Osteoblast (primary cell): ENCODE measurements around the gene ARHGAP1. TPM values are rescaled to one million over a fixed set of nuclear protein-coding genes. Genes with fewer than 3 reads are reported as not detected.

Experiments
- DNase-seq: peaks from one replicate; pipeline ENCODE4 v3.0.0; 2011; ENCODE audit warnings: low spot score, mixed read lengths; ENCODE audit not compliant: insufficient read length; ENCODE audit errors: missing footprints
- H2AFZ ChIP-seq: 2 replicates; pipeline ENCODE4 v1.6.0; 2011; ENCODE audit warnings: mild to moderate bottlenecking, low read length
- H3K27ac ChIP-seq: 2 replicates; pipeline ENCODE4 v1.5.1; 2011; ENCODE audit warnings: mild to moderate bottlenecking, low read depth, low read length, moderate library complexity
- H3K27me3 ChIP-seq: 2 replicates; pipeline ENCODE4 v1.6.0; 2012; ENCODE audit warnings: mild to moderate bottlenecking, control low read depth, inconsistent platforms, low read length, moderate library complexity; ENCODE audit not compliant: insufficient read depth
- H3K36me3 ChIP-seq: 2 replicates; pipeline ENCODE4 v1.5.1; 2011; ENCODE audit warnings: mild to moderate bottlenecking, low read length, control low read depth, moderate library complexity; ENCODE audit not compliant: insufficient read depth
- H3K4me1 ChIP-seq: 2 replicates; pipeline ENCODE4 v1.5.1; 2011; ENCODE audit warnings: mild to moderate bottlenecking, low read length, control low read depth, moderate library complexity; ENCODE audit not compliant: insufficient read depth
- H3K4me2 ChIP-seq: 2 replicates; pipeline ENCODE4 v1.6.0; 2011; ENCODE audit warnings: mild to moderate bottlenecking, low read length; ENCODE audit not compliant: insufficient read depth
- H3K4me3 ChIP-seq: fragments of 200-600 bp; sonication (generic); 3 replicates; pipeline ENCODE4 v1.5.1; 2012; ENCODE audit warnings: mild to moderate bottlenecking, low read length, inconsistent platforms; ENCODE audit not compliant: insufficient read depth
- H3K79me2 ChIP-seq: 2 replicates; pipeline ENCODE4 v1.6.0; 2012; ENCODE audit warnings: mild to moderate bottlenecking, low read length, control low read depth, inconsistent platforms; ENCODE audit not compliant: insufficient read depth
- H3K9me3 ChIP-seq: 2 replicates; pipeline ENCODE4 v1.5.1; 2011; ENCODE audit warnings: low read depth, low read length, control low read depth
- H4K20me1 ChIP-seq: 2 replicates; pipeline ENCODE4 v1.6.0; 2012; ENCODE audit warnings: mild to moderate bottlenecking, low read length, control low read depth; ENCODE audit not compliant: insufficient read depth
- total RNA-seq: library from RNA; depleted of rRNA; stranded (reverse); fragments of >200 nt; gene quantifications from 2 replicates; pipeline ENCODE4 v1.2.3, GENCODE V29; 2012
- TF ChIP-seq, protein P1 (sequence below): IDR thresholded peaks from 2 replicates; pipeline ENCODE4 v1.5.1; 2011; ENCODE audit warnings: mild to moderate bottlenecking, low read depth, low read length, moderate library complexity; ENCODE audit errors: extremely low read depth

The ARHGAP1 gene
- total RNA-seq, 1 donor = 88.3 TPM

DNA sequence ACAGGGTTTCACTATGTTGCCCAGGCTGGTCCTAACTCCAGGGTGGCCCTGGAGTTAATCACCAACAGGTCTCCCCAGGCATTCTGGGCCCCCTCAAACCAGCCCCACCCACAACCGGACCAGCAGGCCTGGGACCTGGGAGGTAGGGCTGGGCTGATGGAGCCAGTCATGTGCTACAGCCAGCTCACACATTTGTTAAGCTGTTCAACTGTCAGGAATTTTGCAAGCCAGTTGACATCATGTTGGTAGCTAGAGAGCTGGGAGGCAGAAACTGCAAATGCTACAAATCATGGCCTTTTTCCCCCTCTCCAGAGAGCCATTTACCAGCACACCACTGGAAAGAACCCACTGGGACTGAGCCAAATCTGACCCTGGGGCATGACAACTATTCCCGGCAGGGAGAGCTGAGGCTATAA is 6.8 kb downstream of the ARHGAP1 start:
- Histone ChIP-seq H3K4me2 (no peak overlapping the region), H3K4me1 (peaks cover 18% of the 10 kb centered on the region), H3K27ac (peak overlapping the region; percentile 78), H3K79me2 (peaks cover 45% of the 10 kb centered on the region), H3K36me3 (peaks cover 35% of the 10 kb centered on the region), H3K9me3 (no peaks in the 10 kb centered on the region), H4K20me1 (peaks cover 16% of the 10 kb centered on the region), H2AFZ (no peak overlapping the region), H3K4me3 (no peak overlapping the region), H3K27me3 (no peaks in the 10 kb centered on the region)
- peak; percentile 88 for DNase-seq
- TF ChIP-seq, protein P1, sequence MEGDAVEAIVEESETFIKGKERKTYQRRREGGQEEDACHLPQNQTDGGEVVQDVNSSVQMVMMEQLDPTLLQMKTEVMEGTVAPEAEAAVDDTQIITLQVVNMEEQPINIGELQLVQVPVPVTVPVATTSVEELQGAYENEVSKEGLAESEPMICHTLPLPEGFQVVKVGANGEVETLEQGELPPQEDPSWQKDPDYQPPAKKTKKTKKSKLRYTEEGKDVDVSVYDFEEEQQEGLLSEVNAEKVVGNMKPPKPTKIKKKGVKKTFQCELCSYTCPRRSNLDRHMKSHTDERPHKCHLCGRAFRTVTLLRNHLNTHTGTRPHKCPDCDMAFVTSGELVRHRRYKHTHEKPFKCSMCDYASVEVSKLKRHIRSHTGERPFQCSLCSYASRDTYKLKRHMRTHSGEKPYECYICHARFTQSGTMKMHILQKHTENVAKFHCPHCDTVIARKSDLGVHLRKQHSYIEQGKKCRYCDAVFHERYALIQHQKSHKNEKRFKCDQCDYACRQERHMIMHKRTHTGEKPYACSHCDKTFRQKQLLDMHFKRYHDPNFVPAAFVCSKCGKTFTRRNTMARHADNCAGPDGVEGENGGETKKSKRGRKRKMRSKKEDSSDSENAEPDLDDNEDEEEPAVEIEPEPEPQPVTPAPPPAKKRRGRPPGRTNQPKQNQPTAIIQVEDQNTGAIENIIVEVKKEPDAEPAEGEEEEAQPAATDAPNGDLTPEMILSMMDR = no peak

DNA sequence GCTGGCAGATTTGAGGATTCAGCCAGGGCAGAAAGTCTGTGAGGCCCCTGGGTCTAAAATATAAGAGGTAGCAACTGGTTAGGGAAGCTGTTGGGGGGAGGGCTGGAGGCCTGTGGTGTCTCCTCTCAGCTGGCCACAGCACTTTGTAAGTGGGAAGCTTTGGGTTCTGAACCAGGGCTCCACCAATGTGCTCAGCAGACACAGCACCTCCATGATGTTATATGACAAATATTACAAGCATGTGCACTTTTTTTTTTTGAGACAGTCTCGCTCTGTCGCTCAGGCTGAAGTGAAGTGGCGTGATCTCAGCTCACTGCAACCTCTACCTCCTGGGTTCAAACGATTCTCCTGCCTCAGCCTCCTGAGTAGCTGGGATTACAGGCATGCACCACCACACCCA is 8.0 kb downstream of the ARHGAP1 start:
- Histone ChIP-seq H3K27me3 (no peaks in the 10 kb centered on the region), H3K36me3 (peaks cover 44% of the 10 kb centered on the region), H3K4me3 (no peak overlapping the region), H3K79me2 (peaks cover 38% of the 10 kb centered on the region), H2AFZ (no peak overlapping the region), H3K4me1 (peaks cover 16% of the 10 kb centered on the region), H3K27ac (no peak overlapping the region), H3K4me2 (no peak overlapping the region), H3K9me3 (no peaks in the 10 kb centered on the region), H4K20me1 (peaks cover 12% of the 10 kb centered on the region)
- DNase-seq = no peak
- TF ChIP-seq, protein P1 = no peak

DNA sequence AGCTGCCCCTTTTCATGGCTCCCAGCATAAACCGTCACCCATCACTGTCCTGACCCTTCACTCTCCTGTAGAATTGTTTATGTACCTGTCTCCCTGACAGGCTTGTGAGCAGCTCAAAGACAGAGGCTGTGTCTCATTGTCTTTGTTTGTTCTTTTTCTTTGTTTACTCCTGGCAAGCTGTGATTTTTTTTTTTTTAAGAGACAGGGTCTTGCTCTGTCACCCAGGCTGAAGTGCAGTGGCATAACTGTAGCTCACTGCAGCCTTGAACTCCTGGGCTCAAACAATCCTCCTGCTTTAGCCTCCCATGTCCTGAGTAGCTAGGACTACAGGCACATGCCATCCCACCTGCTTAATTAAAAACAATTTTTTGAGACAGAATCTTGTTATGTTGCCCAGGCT is 9.7 kb downstream of the ARHGAP1 start:
- DNase-seq = no peak
- Histone ChIP-seq H3K4me3 (no peak overlapping the region), H3K27me3 (no peaks in the 10 kb centered on the region), H4K20me1 (peaks cover under 1% of the 10 kb centered on the region), H2AFZ (no peak overlapping the region), H3K36me3 (peaks cover 51% of the 10 kb centered on the region), H3K4me1 (peaks cover 19% of the 10 kb centered on the region), H3K4me2 (no peak overlapping the region), H3K27ac (no peak overlapping the region), H3K79me2 (peaks cover 28% of the 10 kb centered on the region), H3K9me3 (no peaks in the 10 kb centered on the region)
- TF ChIP-seq, protein P1 = no peak

DNA sequence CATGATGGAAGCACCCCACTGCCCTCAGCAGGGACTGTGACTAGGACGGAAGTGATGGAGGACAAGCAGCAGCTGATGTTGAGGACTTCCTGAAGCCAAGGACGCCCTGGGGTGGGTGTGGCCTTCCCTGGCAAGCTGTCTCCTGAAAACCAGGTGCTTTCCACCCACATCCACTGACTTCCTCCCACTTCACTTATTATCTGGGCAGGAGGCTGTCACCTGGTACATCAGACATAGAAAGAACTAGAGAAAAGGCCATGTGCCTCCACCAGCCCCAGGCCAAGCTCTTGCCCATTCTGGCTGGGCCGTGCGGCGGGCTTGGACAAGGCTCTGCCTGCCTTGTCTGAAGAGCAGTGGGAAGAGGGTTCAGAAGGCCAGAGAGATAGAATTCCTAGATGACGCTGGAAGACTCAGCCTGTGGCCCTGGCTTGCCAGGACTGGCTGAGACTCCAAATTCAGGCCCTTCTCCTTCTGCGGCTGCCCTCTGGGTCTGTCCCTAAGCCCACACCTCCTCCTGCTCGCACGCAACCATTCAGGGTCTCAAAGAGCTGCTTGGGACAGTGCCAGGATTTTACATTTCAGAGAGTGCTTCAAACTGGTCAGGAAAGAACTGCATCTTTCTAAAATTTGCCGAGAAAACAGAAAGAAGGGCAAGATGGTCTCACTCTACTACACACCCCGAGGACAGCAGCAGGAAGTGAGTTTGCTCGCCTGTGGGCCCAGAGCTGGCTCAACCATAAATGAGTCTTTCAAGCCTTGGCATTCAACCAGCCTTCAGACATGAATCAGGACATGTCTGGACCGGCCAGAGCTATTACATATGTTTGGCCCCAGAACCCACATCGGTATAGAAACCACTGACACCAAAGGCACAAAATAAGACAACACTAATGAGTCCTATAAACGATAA is 13.3 kb downstream of the ARHGAP1 start:
- Histone ChIP-seq H3K79me2 (peaks cover 19% of the 10 kb centered on the region), H3K4me1 (peaks cover 11% of the 10 kb centered on the region), H3K36me3 (peaks cover 40% of the 10 kb centered on the region), H3K9me3 (no peaks in the 10 kb centered on the region), H3K4me2 (peak overlapping the region; percentile 13), H4K20me1 (peaks cover 3% of the 10 kb centered on the region), H3K27me3 (no peaks in the 10 kb centered on the region), H3K27ac (peak overlapping the region; percentile 69), H3K4me3 (no peak overlapping the region), H2AFZ (no peak overlapping the region)
- peak; percentile 98 for DNase-seq
- TF ChIP-seq, protein P1 = no peak
